CD4-positive, alpha-beta T cell treated with Interleukin-6 at 100 ng/mL for 8 hours (primary cell): ENCODE data around the gene MDN1.
"Not testable (repeated sequence)": the region's sequence is repeated elsewhere in the genome, so short reads cannot be mapped to it uniquely, and the experiment has no call there.

Source experiments
- DNase-seq: peaks from one replicate; pipeline ENCODE4 v3.0.0-alpha.2; 2020; ENCODE audit warnings: mixed read lengths, low spot score

MDN1 gene

DNA sequence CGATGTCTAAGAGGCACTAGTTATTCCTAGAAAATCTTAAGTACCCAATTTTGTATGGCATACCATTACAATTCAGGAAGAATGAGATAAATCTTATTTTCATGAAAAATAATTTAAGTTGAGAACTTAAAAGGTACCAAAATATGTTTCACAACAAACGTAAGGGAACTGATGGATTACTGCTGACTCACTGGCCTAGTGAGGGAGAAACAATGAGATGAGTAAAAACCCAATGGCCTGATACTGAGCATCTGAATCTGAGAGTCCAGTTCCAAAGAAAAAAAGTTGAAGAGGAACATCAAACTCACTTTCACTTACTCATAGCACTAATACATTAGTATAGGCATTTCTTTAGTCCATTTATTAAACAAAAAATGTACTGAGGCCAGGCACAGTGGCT, 56.0 kb downstream of the MDN1 start:
- DNase-seq: no peak

DNA sequence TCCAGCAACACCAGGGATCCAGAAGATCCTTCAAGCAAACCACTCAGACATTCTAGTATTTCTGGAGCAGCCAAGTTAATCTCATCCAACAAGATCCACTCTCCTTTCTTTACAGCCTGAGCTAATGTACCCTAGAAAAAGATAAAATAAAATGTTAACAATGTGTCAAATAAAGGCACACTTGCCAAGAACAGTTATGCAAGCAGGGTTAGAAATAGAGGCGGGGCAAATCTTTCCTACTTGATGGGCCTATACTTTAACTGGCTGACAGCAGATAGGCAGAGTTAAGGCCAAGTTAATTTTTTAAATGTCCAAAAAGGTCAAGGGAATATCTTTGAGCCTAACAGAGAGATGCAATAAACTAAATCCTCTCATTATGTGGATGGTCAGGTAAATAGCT, 60.8 kb downstream of the MDN1 start:
- DNase-seq: no peak

DNA sequence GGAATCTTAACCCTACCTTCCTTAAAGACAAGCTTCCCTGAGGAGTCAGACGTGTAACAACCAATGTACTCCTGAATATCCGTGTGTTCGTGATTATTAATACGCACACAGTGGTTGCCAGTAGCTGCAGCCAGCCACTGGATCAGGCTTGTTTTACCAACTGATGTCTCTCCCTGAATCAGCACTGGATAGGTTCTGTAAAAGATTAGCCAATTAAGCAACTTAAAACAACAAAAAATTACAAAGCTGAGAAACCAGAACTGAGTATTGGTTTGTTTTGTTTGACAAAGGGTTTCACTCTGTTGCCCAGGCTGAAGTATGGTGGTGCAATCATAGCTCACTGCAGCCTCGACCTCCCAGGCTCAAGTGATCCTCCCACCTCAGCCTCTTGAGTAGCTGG, 69.3 kb downstream of the MDN1 start:
- DNase-seq: no peak

DNA sequence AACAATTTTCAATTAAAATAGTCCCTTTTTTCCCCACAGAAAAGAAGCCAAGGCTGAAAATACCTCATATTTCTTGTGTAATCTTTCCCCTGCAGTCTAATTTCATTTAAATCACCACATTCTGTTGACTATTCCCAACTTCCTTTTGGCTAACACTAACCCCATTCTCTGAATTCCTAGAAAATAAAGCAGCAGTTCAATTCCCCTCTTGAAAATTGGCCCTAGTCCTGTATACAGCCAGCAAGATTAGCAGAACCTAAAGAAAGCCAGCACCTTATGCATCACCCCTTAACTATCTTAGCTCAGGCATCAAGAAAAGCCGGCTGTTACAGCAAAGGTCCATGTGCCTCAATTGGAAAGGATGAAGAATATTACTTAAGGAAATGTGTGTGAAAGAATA, 69.7 kb downstream of the MDN1 start:
- no peak for DNase-seq

DNA sequence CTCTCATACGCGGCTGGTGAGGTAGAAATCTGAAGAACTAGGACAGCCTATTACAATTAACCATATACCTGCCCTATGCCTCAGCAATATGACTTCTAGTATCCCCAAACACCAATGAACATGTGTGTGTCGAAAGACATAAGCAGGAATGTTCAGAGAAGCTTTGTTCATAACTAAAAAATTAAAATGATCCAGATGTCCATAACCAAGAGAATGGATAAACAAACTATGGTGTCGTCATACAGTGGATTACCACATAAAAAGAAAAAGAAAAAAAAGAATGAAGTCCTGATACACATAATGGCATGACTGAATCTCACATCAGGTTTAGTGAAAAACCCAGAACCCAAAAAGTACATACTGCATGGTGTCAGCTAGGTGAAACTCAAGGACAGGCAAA, 73.9 kb downstream of the MDN1 start:
- DNase-seq: no peak

DNA sequence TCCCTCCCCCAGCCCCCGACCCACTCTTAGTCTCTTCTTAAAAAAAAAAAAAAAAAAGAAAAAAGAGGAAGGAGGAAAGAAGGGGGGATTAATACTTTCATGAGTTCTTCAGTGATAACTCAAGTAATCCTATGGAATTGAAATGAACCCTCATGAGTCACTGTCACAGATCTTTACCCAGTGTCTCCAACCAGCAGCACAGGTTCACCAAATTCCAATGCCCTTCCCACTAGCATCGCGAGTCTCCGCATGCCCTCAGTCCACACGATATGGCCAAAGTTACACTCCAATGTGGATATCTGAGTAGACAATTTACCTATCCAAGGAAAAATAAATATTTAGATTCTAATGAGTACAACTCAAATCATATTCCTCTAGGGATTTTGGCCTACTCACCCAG, 74.5 kb downstream of the MDN1 start:
- no peak for DNase-seq

DNA sequence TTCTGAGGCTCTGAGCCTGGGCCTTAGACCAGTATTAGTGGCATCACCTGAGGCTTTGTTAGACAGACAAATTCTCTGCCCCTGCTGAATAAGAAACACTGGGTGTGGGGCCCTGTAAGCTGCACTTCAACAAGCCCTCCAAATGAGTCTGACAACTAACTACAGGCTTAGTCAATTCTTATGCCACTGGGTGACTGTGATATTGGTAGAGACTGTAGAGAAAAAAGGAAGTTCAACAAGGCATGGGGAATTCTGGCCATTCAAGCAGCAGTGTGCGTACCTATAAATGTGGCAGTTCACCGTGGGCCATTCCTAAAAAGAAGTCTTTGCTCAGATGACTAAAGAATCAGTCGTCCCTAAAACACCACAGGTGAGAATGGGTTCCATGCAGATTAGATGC, 82.7 kb downstream of the MDN1 start:
- DNase-seq: no peak

DNA sequence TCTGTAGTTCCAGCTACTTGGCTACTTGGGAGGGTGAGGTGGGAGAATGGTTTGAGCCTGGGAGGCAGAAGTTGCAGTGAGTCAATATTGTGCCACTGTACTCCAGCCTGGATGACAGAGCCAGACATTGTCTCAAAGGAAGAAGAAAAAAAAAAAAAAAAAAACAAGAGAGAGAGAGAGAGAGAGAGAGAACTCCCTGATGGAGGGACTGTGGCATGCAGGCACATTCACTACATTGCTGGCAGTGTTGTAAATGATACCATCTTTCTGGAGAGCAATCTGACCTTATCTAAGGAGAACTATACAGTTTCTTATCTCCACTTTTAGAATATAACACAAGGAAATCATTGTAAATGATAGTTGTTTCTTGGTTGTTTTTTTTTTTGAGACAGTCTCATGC, 85.1 kb downstream of the MDN1 start:
- no peak for DNase-seq

DNA sequence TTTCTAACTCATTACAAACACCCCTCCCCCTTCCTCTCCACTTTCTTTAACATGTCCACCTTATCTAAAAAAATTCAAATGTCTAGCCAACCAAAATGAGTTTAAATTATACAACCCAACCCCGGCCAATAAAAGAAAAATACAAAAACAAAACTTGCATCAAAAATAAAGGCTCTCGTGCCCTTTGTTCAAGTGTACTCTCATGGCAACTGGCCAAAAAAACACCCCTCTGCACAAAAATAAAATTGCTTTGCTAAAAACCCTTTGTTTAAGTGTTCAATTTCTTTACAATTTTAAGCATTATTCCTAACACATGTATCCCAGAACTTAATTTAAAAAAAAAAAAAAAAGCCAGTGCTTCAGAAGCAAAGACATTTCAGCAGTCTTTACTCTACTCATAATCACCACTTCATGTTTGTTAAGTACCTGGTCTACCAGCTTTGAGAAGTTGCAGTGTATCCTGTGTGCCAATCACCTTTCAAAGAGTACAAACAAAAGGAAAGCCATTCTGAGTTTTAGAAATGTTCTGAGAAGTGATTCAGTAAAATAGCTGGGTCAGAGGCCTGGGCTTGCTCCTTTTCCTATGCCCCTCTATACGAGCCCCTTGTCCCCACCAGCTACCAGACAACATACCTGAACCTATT, 87.5 kb downstream of the MDN1 start:
- DNase-seq: no peak

DNA sequence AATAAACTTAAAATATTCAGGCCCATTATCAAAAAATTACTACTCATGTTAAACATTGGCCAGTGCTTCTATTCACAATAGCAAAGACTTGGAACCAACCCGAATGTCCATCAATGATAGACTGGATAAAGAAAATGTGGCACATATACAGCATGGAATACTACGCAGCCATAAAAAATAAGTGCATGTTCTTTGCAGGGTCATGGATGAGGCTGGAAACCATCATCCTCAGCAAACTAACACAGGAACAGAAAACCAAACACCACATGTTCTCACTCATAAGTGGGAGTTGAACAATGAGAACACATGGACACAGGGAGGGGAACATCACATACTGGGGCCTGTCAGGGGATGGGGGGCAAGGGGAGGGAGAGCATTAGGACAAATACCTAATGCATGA, 88.3 kb downstream of the MDN1 start:
- not testable (repeated sequence) for DNase-seq

DNA sequence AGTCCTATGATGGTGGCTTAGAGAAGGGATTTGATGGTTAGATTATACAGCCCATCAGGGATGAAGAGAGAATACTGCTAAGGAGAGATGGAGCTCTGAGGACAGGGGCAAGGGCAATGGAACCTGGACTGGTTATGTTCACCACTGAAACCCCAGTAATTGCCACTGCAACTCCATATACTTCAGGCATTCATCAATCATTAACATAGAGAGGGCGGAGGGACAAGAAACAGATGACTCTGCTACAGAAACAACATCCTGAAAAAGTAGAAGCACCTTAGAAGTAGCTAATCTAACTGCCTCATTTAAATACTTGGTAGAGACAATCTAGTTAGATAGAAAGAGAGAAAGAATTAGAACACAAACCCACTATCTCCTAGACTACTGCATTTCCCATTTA, 89.8 kb downstream of the MDN1 start:
- DNase-seq: no peak

DNA sequence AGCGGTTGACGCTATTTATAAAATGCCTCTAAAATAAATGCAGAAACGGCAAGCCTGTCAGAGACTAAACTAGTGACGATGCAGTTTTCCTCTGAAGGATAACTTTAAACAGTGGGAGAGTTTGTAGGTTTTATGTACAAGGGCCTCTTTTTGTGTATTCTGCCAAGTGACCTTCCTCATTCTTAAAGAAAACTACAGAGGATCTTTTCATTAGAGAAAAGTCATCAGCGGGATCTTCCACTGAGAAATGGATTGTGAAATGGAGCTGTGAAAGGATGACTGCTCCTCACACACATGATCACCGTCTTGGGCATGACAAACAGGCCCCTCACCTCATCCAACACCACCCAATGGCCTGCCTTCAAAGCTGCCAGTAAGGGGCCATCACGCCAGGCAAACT, 92.1 kb downstream of the MDN1 start:
- no peak for DNase-seq

DNA sequence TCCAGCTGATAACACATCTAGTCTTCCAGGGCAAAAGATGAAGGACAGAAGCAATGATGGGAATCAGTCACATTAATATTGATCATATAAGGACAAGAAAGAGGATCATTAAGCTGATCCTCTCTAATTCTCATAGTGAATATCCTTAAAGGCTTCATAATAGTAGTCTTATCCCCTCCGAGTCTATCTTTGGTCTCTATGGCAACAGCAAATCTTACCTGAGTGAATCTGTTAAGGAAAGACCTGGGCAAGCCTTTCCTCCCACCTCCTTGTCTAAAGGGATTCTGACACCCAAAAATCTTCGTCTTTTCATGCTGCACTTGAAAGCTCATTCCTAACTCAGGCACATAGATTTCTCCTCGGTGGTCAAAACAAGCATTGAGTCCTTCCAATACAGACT, 94.6 kb downstream of the MDN1 start:
- no peak for DNase-seq

DNA sequence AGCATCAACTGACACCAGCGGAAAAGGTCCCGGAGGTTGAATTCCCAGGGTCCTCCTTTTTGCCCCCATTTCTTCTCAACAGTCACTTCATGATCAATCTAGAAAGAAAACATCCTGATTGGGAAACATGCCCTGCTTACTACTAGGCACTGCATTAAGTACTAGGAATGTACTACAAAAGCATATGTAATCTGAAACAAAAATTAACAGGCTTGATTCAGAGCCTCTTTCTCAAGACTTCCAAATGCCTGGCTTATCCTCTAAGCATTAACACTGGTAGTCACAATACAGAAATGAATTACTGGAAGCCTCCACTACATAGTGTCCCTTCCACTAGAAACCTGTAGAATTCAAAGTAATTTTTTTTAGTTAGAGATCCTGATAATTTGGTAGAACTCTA, 96.5 kb downstream of the MDN1 start:
- DNase-seq: no peak

DNA sequence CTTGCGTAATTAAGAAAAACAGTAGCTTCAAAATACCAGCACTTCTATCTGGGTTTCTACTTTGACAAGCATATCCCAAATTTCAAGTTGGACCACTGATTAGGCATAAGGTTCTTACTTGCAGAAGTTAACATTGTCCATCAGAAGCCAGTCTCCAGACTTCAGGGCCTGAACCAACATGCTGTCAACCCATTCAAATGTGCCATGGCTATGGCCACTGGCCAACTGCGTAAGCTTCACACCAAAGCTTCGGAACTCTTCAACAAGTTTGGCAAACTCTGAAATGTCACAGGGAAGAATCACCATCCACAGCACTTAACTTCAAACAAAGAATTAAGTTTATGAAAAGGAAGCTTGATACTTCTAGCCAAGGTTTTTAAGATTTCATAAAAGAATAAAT, 103.1 kb downstream of the MDN1 start:
- DNase-seq: no peak

DNA sequence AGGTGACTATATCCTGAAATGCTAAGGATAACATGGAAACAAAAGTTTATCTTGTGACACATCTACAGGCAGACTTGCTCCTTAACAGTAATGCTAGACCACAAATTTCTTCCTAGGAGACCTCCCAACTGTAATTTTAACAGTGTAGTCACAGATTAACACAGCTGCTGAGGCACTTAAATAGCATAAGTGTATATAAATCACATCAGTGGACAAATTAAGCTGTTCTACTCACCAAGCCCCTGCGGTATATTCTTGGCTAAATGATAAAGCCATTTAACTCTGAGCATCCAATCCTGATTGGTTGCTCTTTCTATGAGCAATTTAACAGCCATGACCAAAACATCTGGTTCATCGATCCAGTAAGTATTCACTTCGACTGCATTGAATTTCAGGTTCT, 107.8 kb downstream of the MDN1 start:
- no peak for DNase-seq

DNA sequence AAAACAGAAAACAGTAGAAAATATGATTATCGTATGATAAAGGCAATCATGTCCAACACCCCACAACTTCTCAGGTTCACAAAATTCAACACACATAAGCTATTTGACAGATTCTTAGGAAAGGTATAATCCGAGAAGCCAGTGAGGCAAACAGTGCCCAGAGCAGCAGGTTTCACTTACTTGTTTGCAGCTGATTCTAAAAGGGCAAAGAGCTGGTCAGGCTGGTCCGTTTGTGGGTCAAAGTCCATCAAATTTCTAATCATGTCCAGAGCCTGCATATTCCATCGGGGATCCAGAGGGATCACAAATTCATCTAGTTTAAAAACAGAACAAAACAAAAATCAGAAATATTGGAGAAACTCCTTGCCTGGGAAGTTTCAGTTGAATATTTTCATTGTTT, 111.3 kb downstream of the MDN1 start:
- no peak for DNase-seq

DNA sequence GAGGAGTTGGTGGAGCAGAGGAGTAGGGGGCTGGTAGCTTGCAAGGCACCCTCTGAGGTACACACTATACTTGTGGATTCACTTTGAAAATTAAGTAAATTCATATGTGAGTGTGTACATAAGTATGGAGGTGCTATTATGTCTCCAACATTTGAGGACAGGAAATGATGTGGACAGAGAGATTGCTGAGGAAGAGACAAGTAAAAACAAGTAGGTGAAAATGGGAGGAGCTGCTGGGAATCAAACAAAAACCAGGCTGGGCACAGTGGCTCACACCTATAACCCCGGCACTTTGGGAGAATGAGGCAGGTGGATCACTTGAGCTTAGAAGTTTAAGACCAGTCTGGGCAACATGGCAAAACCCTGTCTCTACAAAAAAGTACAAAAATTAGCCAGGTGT, 111.8 kb downstream of the MDN1 start:
- DNase-seq: no peak

DNA sequence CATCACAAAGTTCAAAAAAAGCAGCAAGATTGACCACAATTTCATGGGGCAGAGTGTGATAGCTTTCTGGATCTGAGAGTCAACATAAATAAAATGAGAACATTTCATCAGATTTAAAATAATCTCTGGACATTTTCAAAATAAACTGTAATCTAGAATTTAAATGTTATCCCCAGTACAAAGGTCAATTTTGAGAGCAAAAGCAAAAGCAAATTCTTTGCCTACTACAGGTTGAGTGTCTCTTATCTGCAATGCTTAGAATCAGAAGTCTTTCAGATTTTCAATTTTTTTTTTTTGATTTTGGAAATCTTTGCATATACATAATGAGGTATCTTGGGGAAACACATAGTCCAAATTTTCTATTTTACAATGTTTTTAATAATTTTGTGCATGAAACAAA, 113.5 kb downstream of the MDN1 start:
- DNase-seq: no peak

DNA sequence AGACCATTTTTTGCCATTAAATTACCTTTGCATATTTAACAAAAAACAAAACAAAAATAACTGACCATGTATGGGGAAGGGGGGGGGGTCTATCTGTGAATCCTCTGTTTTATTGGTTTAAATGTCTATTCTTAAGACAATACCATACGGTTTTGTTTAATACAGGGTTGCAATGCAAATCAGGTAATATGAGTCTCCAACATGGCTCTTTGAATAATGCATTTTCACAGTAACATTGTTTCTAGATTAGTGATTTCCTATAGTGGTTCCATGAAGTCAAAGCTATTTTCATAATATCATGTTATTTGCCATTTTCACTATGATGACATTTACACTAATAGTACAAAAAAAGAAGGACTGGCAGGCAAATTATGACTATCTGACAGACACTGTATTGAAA, 116.3 kb downstream of the MDN1 start:
- no peak for DNase-seq

DNA sequence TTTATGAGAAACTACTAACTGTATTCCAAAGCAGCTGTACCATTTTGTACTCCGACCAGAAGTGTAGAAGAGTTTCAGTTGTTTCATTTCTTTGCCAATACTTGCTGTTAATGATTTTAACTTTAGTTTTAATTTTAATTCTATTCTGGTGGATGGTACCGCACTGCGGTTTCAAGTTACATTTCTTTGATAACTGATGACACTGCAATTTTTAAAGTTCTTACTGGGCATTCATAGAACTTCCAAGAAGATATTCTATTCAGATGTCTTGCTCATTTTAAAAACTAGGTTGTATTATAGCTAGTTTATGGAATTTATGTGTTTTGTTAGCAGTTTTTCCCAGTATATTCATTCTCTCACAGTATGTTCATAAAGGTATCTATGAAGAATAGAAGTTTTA, 117.2 kb downstream of the MDN1 start:
- no peak for DNase-seq

DNA sequence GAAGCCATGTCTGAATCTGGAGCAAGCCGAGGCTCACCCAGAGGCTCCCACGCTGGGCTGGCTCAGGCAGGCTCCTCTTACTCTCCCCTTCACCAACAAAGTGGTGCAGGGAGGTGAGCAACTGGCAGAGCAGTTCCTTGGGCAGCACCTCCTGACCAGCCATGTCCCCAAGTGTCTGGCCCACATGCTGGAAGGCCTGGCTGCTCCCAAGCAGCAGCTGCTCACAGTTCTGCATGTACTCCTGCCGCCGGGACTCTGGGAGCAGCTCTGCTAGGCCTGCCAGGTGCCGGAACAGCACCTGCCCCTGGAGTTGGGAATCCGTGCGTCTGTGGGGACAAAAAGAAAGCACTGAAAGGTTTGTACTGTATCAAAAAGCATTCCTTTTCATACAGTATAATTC, 123.9 kb downstream of the MDN1 start:
- no peak for DNase-seq

DNA sequence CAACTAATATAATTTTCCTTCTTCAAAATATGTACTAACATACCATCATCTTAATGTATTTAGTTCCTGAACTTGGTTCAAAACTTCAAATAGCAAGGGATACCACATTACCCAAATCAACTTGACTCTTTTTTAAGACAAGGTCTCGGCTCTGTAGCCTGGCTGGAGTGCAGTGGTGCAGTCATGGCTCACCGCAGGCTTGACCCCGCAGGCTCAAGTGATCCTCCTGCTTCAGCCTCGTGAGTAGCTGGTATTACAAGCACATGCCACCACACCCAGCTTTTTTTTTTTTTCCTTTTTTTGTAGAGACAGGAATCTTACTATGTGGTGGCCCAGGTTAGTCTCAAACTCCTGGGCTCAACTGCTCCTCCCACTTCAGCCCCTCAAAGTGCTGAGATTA, 125.2 kb downstream of the MDN1 start:
- no peak for DNase-seq

DNA sequence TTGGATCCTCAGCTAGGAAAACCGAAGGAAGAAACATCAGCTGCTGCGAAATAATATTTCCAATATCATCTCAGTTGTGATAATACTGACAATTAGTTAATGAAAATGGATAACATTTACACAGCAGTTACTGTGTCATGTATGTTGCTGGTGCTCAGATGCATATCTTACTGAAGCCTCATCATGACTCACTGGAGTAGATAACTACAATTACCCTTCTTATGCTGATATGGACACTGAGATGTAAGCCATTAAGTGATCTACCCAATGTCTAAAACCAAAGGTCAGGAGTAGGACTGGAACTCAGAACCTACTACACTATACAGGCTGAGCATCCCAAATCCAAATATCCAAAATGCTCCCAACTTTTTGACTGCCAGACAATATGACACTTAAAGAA, 126.4 kb downstream of the MDN1 start:
- DNase-seq: no peak

DNA sequence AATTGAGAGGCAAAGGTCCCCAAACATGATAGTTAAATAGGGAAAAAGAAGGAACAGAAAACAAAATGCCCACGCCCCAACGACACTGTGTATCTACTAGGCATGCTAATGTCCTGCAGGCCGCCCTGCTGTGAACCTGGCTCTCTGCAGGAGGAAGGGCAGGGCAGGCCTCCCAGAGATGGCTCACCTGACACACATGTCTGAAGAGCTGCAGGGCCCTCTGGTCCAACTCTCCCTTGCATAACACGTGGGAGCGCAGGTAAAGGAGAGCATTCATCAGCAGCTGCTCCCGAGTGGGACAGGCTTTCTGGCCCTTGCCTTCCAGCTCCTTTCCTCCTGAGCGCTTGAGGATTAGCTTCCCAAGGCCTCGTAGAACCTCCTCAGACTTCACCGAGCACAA, 127.3 kb downstream of the MDN1 start:
- no peak for DNase-seq
